ENCODE results near the gene MCTP2.

GRCh38 chr15:94381384-94381783 is 150.0 kb downstream of the MCTP2 start:
- no peak for TF ChIP-seq CTCF (IDR thresholded peaks at IDR 0.05)
- no peak for TF ChIP-seq POLR2A (IDR thresholded peaks at IDR 0.05)
